Endothelial cell (in vitro differentiated cells): Measurements from ENCODE around the gene HTRA1. TPM values are rescaled to one million over a fixed set of nuclear protein-coding genes. Genes with fewer than 3 reads are reported as not detected.

Source experiments
- DNase-seq: peaks from one replicate; pipeline ENCODE4 v3.0.0; 2021; ENCODE audit warnings: low spot score
- H3K27ac Mint-ChIP-seq: one replicate; pipeline ENCODE4 v1.8.0; 2021; ENCODE audit warnings: mixed read lengths, inconsistent platforms; ENCODE audit not compliant: unreplicated experiment
- H3K27me3 Mint-ChIP-seq: one replicate; pipeline ENCODE4 v1.8.0; 2021; ENCODE audit warnings: mild to moderate bottlenecking, moderate library complexity, mixed read lengths, inconsistent platforms; ENCODE audit not compliant: unreplicated experiment
- H3K36me3 Mint-ChIP-seq: one replicate; pipeline ENCODE4 v1.8.0; 2021; ENCODE audit warnings: mild to moderate bottlenecking, low read depth, mixed read lengths, inconsistent platforms; ENCODE audit not compliant: unreplicated experiment
- H3K4me1 Mint-ChIP-seq: one replicate; pipeline ENCODE4 v1.8.0; 2021; ENCODE audit warnings: mild to moderate bottlenecking, mixed read lengths, inconsistent platforms; ENCODE audit not compliant: unreplicated experiment
- H3K4me3 Mint-ChIP-seq: one replicate; pipeline ENCODE4 v1.8.0; 2021; ENCODE audit warnings: mild to moderate bottlenecking, mixed read lengths, inconsistent platforms; ENCODE audit not compliant: unreplicated experiment
- H3K9me3 Mint-ChIP-seq: one replicate; pipeline ENCODE4 v1.8.0; 2021; ENCODE audit warnings: mixed read lengths, inconsistent platforms; ENCODE audit not compliant: unreplicated experiment
- CTCF ChIP-seq: fragments of 200-600 bp; sonication (generic); IDR thresholded peaks from one replicate; pipeline ENCODE4 v1.5.0; 2021; ENCODE audit warnings: antibody characterized with exemption; ENCODE audit not compliant: unreplicated experiment
- total RNA-seq: library from RNA; stranded (reverse); fragmentation: NEBNext Ultra II Directional; extraction: Animal tissue kit (Norgen Biotek cat#: 25700); gene quantifications from one replicate; pipeline ENCODE4 v1.2.1, GENCODE V29; 2021; ENCODE audit not compliant: unreplicated experiment

HTRA1 gene
- total RNA-seq, 1 donor from 2014 or later, result 72.3 TPM

DNA sequence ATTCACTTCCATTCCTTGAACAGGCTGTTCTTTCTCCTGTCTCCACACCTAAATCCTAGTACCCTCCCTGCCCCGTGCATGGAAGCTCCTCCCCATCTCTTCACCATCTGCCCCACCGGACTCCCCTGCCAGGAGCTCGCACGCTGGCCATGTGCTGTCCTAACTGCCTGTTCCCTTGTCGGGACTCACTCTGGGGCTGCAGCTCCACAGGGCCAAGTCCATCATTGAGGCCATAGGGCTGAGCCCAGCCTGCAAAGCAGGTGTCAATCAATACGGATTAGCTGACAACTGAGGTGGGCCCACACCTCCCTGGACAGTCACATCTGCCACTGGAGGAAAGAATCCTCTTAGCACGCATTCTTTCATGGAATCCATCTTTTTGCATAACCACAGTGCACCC is 57.8 kb downstream of the HTRA1 start:
- Mint-ChIP-seq H3K27me3 (peaks cover 3% of the 10 kb centered on the region), H3K27ac (no peak overlapping the region), H3K9me3 (no peaks in the 10 kb centered on the region), H3K36me3 (peaks cover 4% of the 10 kb centered on the region), H3K4me3 (no peak overlapping the region), H3K4me1 (no peaks in the 10 kb centered on the region)
- TF ChIP-seq CTCF, result no peak
- no peak for DNase-seq

DNA sequence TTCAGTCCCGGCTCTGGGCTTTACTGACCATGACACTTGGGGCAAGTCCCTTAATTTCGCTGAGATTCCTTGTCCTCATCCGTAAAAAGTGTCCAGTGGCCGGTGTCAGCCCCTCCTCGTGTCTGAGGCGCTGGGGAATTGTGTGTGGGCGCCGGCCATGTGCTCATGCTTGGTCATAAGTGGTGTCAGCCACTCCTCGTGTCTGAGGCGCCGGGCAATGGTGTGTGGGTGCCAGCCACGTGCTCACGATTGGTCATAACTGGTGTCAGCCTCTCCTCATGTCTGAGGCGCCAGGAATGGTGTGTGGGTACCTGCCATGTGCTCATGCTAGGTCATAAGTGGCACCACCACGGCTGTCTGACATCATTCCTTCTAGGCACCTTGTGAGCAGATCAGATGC is 58.5 kb downstream of the HTRA1 start:
- no peak overlapping the region for H3K4me3 Mint-ChIP-seq
- TF ChIP-seq CTCF, result no peak
- no peak for DNase-seq
- H3K36me3 Mint-ChIP-seq, result peaks cover 4% of the 10 kb centered on the region
- peaks cover 3% of the 10 kb centered on the region for H3K27me3 Mint-ChIP-seq
- H3K27ac Mint-ChIP-seq, result no peak overlapping the region
- H3K9me3 Mint-ChIP-seq, result no peaks in the 10 kb centered on the region
- no peaks in the 10 kb centered on the region for H3K4me1 Mint-ChIP-seq

DNA sequence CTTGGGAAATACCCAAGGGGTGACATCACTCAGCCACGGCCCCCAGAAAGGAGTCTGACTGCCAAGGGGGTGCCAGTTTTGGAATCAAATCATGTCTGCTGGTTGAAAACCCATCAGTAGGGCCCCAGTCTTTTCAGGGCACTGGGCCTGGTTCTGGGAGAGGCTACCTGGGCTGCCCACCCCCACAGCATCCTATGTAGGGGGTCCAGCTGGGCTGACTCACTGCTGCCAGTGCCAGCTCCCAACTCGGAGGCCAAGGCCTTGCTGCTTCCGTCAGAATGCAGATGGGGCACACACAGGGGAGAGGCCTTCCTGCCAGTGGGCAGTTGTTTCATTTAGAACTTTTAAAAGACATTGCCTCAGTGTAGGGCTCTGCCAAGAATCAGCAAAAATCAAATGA is 59.7 kb downstream of the HTRA1 start:
- no peak overlapping the region for H3K4me3 Mint-ChIP-seq

GRCh38 chr10:122524811-122525210 is 63.5 kb downstream of the HTRA1 start:
- Mint-ChIP-seq H3K4me1 (no peaks in the 10 kb centered on the region), H3K27me3 (peaks cover 3% of the 10 kb centered on the region), H3K4me3 (no peak overlapping the region), H3K27ac (no peak overlapping the region), H3K9me3 (peaks cover 4% of the 10 kb centered on the region), H3K36me3 (no peaks in the 10 kb centered on the region)
- no peak for TF ChIP-seq CTCF
- DNase-seq, result no peak

More for the DNA sequence above, 59.7 kb downstream of the HTRA1 start:
- Mint-ChIP-seq H3K27ac (no peak overlapping the region), H3K36me3 (no peaks in the 10 kb centered on the region), H3K9me3 (peaks cover 4% of the 10 kb centered on the region), H3K27me3 (peaks cover 3% of the 10 kb centered on the region), H3K4me1 (no peaks in the 10 kb centered on the region)
- no peak for TF ChIP-seq CTCF
- no peak for DNase-seq

- peaks cover 3% of the 10 kb centered on the region for H3K27me3 Mint-ChIP-seq
- peak; percentile 68 for TF ChIP-seq CTCF
Measured at GRCh38 chr10:122525788-122526187, 64.4 kb downstream of the HTRA1 start.

More at GRCh38 chr10:122525788-122526187, 64.4 kb downstream of the HTRA1 start:
- Mint-ChIP-seq H3K4me1 (no peaks in the 10 kb centered on the region), H3K27ac (no peak overlapping the region), H3K36me3 (no peaks in the 10 kb centered on the region), H3K4me3 (no peak overlapping the region), H3K9me3 (peaks cover 4% of the 10 kb centered on the region)
- DNase-seq, result peak; percentile 21
